Superior temporal gyrus (tissue), 1 donor: ENCODE measurements around the gene GBP6.
A peak's percentile ranks its signal among the peaks of the same experiment; 100 is the strongest.
"Not testable (repeated sequence)": the region's sequence is repeated elsewhere in the genome, so short reads cannot be mapped to it uniquely, and the experiment has no call there.

Source experiments
- DNase-seq: peaks from one replicate; pipeline ENCODE4 v3.0.0-alpha.2; 2016; ENCODE audit errors: extremely low spot score

GBP6 gene, protein sequence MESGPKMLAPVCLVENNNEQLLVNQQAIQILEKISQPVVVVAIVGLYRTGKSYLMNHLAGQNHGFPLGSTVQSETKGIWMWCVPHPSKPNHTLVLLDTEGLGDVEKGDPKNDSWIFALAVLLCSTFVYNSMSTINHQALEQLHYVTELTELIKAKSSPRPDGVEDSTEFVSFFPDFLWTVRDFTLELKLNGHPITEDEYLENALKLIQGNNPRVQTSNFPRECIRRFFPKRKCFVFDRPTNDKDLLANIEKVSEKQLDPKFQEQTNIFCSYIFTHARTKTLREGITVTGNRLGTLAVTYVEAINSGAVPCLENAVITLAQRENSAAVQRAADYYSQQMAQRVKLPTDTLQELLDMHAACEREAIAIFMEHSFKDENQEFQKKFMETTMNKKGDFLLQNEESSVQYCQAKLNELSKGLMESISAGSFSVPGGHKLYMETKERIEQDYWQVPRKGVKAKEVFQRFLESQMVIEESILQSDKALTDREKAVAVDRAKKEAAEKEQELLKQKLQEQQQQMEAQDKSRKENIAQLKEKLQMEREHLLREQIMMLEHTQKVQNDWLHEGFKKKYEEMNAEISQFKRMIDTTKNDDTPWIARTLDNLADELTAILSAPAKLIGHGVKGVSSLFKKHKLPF

DNA sequence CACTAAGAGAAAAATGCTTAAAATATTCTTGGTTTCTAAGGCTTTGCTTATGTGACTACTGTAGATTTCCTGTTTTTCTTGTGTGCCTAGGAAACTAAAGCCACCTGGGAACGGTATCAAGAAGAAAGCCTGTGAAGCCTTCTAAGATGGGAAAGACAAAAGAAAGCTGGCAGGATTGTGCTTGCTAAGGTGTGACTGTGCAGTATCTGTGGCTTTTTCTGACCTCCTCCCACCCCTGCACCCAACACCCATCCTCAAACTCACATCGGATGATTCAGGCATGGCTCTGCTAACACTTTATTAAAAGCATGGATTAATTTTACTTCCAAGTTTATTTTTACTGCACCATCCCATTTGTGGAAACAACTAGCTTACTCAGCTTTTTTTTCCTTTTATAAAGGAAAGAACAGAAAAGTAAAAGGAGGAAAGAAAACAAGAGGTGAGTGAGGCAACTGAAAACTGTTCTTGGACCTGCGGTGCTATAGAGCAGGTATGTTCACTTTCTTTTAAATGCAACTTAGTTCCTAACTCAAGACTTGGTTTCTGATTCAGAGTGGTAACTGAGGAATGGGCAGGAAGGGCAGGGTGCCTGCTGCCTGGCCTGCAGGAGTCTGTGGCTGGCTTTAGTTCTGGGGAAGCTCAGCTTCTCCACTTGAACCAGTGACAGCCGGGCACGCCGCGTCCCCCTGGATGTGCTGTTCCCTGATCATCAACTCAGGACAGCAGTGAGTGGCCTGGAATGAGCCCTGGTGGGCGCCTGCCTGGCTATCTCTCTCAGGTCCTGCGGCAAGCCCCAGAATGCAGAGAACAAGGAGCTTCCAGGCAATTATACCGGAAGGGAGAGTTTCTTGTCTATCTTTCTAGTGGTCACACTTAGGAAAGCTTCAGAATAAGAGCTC lies at the start of gene GBP6:
GBP6 (plus strand) TSS at position 422 of the 899 bp plus-strand sequence. CDS start 4,493 bp downstream, outside the sequence.
- DNase-seq: no peak

DNA sequence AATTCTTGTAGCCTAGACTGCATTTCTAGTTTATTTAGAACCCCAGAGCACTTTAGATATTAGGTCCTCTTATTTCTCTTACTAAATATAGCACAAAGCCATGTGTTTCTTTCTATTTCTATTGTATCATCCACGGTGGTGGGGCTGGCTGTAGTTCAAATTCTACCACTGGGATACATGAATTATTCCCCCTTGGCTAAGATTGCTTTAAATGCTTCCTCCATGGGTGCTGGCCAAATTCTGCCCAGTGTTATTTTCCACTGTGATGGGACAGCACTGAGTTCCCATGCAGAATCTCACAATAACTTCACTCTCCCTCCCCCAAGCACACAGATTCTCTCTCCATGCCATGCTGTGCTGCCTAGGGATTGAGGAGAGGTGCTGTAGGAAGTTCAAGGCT lies 41.5 kb upstream of the GBP6 start:
- no peak for DNase-seq

DNA sequence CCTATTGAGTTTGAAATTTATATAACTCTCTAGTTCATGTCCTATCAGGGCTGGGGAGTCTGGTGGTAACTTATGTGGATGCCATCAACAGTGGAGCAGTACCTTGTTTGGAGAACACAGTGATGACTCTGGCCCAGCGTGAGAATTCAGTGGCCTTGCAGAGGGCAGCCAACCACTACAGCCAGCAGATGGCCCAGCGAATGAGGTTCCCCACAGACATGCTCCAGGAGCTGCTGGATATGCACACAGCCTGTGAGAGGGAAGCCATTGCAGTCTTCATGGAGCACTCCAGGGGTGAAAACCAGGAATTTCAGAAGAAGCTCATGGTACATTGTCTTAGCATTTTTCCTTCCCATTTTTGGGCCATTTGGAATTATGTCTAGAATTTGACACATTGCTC lies 32.0 kb upstream of the GBP6 start:
- DNase-seq: no peak

DNA sequence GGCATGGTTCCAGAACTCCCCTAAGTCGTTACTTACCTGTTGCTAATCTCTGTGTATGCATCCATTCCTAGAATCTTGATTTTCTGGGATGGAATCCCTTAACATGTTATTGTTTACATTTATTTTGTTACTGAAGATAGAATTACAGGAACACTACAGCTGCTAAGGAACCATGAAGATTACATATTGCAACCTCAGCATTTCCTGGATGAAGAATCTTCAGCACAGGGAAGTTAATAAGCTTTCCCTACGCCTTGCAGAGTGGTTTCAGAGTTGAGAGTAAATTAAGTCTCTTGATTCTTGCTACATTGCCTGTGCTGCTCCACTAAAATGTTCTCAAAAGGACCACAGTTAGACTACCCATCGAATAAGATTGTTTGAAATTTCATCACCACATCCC lies 31.4 kb upstream of the GBP6 start:
- no peak for DNase-seq

DNA sequence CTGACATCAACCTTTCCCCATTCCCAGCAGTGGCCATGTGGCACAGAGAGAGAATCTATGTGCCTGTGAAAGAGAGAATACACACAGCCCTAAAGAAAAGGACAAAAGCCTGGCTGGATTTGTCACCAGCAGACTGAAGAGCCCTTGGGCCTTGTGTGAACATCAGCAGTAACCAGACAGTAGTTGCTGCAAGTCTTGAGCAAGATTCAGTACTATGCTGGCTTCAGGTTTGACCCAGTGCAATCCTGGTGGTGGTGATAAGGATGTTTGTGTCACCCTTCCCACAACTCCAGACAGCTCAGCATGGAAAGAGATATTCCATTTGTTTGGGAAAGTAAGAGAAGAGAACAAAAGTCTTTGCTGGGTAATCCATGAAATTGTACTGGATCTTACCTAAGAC lies 28.4 kb upstream of the GBP6 start:
- no peak for DNase-seq

DNA sequence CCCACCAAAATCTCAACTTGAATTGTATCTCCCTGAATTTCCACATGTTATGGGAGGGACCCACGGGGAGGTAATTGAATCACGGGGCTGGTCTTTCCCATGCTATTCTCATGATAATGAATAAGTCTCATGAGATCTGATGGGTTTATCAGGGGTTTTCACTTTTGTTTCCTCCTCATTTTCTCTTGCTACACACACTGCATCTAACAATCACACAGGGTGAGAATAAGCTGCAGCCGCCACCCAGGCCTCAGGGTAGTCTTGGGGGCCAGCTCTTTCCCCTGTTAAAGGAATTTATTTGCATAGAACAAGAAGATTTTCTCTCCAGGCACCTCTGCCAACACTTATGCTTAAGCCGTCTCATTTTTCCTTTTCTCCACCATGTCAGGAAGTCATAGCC lies 26.0 kb upstream of the GBP6 start:
- no peak for DNase-seq

DNA sequence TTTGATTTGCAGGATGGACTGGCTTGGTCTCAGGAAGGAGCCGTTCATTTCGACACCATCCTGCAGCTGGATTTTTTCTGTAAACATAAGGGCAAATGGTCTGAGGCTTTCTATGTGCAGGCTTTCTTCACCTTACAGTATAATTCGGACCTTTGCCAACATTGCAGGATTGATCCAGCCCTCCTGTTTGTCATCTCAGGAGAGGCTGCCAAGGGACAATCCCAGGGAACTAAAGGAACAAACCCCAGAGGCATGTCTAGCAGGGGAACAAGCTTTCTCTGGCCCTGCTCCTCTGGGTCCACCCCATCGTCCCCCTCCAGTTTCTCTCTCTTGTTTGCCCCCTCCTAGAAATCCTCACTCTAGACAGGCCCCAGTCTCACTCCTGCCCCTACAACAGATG lies 24.8 kb upstream of the GBP6 start:
- no peak for DNase-seq

DNA sequence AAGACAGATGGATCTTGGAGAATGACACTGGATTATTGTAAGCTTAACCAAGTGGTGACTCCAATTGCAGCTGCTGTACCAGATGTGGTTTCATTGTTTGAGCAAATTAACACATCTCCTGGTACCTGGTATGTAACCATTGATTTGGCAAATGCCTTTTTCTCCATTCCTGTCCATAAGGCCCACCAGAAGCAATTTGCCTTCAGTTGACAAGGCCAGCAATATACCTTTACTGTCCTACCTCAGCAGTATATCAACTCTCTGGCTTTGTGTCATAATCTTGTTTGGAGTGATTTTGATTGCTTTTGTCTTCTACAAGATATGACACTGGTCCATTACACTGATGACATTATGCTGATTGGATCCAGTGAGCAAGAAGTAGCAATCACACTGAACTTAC lies 18.4 kb upstream of the GBP6 start:
- DNase-seq: not testable (repeated sequence)

DNA sequence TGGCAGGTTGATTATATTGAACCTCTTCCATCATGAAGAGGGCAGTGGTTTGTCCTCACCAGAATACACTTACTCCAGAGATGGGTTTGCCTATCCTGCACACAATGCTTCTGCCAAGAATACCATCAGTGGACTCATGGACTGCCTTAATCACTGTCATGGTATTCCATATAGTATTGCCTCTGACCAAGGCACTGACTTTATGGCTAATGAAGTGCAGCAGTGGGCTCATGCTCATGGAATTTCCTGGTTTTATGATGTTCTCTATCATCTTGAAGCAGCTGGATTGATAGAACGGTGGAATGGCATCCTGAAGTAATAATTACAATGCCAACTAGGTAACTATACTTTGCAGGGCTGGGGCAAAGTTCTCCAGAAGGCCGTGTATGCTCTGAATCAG lies 16.6 kb upstream of the GBP6 start:
- no peak for DNase-seq

DNA sequence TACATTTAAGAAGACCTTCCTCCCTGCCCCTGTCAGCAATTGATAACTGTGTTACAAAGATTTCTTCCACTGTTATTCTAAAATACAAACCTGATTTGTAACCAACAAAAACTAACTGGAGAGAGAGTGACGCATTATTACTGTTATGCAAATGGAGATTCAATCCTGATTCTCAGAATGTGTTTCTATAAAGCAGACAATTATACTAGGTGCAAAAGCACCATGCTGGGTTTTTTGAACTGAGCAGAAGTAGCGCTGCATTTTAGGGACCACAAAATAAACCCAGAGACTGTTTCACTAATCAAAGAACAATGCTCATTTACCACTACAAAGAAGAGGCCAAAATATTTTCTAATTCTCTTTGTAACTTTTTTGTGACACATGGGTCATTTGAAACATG lies 13.6 kb upstream of the GBP6 start:
- DNase-seq: no peak

DNA sequence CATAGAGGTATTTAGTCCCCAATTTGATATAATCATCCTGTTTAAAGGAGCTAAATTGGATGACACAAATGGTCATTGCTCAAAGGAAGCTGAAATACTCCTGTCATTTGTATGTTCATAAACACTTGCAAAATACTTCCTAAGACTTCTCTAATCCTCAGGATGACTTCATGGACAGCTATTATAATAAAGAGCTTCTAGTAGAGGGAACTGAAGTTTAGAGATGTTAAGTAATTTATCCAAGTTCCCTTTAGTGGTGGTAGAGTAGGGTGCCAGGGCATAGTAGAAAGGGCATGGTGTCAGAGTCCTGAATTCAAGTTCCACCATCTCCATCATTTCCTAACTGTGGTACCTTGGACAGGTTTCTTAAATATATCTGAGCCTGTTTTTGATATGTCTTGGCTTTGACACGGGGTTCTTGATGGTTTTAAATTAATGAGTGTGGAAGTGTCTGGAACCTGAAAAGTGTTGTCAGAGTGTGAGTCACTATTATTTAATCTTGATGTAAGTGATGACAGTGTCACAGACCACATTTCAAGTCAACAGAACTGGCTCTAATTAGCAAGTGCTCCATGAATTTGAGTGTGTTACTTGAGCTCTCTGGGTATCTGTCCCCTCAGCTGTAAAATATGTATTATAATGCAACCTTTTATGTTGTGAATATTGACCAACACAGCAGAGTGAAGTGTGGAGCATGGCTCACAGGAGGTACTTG lies 12.1 kb upstream of the GBP6 start:
- DNase-seq: no peak

DNA sequence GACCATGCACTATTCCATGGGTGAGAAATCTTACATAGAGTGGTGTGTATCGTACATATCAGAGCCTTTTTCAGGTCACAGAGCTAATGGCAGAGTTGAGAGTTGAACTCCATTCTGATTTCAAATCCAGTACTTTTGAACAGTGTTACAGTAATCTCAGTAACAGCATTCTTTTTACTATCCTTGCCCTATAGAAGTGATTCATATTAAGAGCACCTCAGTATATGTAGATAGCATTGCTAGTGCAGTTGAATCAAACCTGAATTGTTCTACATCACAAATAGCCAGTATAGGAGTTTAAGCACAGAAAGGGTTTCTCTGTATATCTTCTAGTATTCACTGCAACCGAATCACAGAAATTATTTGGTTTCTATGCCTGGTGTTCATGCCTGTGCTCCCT lies 11.4 kb upstream of the GBP6 start:
- no peak for DNase-seq

DNA sequence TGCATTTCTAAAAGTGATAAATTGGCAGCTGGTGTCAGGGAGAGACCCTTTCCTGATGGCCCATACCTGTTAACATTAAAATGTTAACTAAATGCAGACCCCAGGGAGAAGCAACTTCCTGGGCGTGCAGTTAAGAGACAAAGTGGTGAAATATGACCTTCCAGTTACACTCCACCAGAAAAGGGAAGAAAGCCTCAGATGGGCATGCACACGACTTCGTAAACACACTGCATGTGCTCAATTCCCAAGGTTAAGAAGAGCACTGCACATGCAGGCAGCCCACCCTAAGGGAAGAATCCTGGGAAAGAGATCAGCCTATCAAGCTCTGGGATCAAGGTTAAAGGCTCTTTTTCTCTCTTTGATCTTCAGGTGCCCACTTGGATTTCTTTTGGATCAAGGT lies 9.7 kb upstream of the GBP6 start:
- DNase-seq: no peak

DNA sequence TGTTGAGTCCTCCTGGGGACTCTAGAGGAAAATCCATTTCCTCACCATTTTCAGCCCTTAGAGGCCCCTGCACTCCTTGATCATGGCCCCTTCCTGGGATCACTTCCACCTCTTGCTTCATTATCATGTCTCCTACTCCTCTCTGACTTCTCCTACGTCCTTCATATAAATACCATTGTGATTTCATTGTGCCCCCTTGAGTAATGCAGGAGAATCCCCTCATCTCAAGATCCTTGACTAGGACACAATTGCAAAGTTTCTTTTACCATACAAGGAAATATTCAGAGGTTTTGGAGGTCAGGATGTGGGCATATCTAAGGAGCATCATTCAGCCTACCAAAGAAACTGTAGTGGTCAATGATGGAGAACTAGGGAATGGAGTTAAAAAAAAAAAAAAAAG lies 8.8 kb upstream of the GBP6 start:
- DNase-seq: no peak

DNA sequence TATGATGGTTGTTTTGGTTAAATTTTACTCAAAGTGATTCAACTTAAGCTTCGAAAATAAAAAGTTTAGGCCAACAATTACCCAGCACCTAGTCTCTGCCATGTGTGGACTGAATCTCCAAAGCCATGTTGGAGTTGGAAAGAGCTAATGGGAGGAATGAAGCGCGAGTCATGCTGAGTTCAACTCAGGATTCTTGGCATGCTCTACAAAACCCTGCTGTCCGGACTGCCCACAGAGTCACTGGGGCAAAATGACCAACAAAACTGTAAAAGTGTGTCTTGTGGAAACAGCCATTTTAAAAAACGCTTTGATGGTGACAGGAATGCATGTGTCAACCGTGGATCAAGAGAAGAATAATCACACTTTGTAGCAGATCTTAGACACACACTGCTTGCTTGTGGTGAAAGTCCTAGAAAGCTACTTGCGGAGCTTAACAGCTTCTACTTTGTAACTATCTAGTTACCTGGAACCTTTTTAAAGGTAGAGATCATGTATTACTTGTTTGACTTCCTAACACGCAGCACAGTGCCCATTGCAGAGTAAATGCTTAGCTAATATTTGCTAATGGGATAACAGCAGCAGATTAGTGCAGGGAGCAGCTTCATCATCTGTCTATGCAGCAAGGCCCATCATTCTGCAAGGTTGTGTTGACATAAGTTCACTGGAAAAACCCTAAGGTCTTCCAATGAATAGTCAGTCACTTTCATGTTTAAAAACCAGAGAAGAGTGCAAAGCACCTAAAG lies 7.0 kb upstream of the GBP6 start:
- no peak for DNase-seq

DNA sequence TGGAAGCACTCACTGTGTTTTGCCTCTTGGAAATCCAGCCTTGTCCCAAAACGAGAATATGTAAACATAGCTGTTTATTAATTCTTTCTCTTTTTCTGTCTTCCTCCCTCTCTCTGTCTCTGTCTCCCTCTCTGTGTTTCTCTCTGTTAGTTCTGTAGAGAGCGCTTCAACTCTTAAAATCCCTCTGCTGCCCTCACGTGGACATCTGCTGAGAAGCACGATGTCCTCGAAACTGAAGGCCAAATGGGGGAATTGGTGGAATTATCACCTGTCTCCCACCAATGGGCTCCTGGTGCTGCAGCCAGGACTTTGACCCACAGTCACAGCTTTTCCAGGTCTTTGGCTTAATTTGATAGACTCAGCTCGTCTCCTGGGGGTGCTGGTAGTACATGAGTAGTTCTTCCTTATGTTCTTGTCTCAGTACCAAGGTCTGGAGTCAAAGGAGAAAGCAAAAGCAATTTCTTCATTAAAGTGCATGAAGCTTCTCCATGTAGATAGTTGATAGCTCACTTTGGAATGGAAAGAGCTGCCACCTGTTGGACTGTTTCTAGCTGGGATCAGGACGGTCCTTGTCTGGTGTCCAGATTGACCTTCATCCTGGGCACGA lies 5.5 kb upstream of the GBP6 start:
- DNase-seq: peak; percentile 89

DNA sequence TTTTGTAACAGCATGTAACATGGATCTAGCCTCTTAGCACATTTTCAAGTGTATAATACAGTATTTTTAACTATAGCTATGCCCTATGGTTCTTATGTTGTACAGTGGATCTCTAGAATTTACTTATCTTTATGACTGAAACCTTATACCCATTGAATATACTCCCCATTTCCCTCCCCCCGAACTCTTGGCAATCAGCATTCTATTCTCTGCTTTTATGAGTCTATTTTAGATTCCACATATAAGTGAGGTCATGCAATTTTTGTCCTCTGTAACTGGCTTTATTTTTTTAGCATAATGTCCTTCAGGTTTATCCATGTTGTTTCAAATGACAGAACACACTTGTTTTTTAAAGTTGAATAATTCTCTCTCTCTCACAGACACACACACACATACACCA lies 3.1 kb upstream of the GBP6 start:
- DNase-seq: no peak

DNA sequence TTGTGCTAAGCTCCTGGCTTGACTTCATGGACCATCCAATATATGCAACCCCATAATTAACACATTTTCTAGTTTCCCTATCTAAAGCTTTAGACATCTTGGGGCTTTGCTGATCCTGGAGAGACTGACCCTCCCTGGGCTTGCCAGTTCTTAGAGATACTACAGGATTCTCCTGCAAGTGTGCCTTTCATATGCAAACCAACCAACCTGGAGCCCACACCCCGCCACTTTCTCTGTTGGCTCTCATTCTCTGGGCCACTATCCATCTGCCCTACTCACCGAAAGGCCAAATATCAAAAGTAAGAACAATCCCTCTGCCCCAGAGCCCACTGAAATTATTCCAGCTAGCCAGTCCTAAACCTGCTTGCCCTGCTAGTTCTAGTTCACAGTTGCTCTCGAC lies 2.2 kb upstream of the GBP6 start:
- DNase-seq: no peak

DNA sequence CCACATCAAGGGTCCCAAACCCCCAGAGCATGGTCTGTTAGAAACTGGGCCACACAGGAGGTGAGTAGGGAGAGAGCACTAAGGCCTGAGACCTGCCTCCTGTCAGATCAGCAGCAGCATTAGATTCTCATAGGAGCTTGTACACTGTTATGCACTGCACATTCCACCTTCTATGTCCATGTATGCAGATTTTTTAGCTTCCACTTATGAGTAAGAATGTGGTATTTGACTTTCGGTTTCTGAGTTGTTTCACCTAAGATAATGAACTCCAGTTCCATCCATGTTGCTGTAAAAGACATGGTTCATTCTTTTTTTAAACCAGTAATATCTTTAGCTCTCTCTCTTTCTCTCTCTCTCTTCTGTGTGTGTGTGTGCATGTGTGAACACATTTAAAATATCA lies 663 bp upstream of the GBP6 start:
- DNase-seq: no peak

DNA sequence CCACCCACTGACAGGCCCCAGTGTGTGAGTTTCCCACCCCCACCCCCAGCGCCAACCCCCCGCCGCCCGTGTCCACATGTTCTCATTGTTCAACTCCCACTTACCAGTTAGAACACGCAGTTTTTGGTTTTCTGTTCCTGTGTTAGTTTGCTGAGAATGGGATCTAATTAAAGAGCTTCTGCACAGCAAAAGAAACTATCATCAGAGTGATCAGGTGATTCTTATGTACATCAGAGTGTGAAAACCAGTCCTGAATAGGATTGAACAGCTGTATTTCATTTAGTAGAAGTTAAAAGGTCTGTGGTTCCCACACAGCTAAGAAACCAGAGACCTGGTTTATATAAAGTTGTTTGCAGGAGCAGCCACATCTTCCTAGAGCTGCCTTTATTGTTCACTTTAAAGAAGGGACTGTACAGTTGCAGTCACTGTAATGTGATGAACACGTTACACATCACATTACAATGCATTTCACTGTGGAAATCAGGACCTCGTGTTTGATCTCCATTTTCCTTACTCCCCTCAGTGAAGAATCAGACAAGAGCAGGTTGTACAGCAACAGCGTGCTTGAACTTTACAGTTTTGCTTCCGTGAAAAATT lies 1.2 kb downstream of the GBP6 start:
- DNase-seq: no peak
